HAP-1 (cell line): ENCODE measurements around the gene GNRH2.
"Not testable (repeated sequence)": the region's sequence is repeated elsewhere in the genome, so short reads cannot be mapped to it uniquely, and the experiment has no call there.

Experiments
- DNase-seq, 2 experiments: peaks; one replicate each; pipeline ENCODE4 v3.0.0-alpha.2; 2016 to 2020; ENCODE audit warnings: low spot score in 2 of 2
- H3K27me3 ChIP-seq: fragments of 250-450 bp; sonication (Bioruptor Pico); 2 replicates; pipeline ENCODE4 v1.5.1; 2020; ENCODE audit warnings: low read depth, mild to moderate bottlenecking, moderate library complexity
- H3K36me3 ChIP-seq: fragments of 250-450 bp; sonication (Bioruptor Pico); replicated peaks from 2 replicates; pipeline ENCODE4 v1.5.1; 2020; ENCODE audit warnings: mild to moderate bottlenecking
- H3K4me1 ChIP-seq: fragments of 250-450 bp; sonication (Bioruptor Pico); 2 replicates; pipeline ENCODE4 v1.5.1; 2020; ENCODE audit warnings: mild to moderate bottlenecking
- H3K4me3 ChIP-seq: fragments of 250-450 bp; sonication (Bioruptor Pico); 2 replicates; pipeline ENCODE4 v1.5.1; 2020; ENCODE audit warnings: mild to moderate bottlenecking, moderate library complexity
- H3K9me3 ChIP-seq: fragments of 250-450 bp; sonication (Bioruptor Pico); 2 replicates; pipeline ENCODE4 v1.5.1; 2020; ENCODE audit warnings: mild to moderate bottlenecking, moderate library complexity
- in situ Hi-C: fragments of 300-500 bp; cut with MboI; formaldehyde crosslinking; loops from 3 replicates; pipeline ENCODE4 v1.14.3; 2020; ENCODE audit warnings: low sequenced_read_pairs, inconsistent platforms, mixed read lengths

Gene GNRH2

GRCh38 chr20:3045816-3046676 is 2.6 kb downstream of the GNRH2 start, which contains the start of gene MRPS26:
Gene MRPS26, plus strand, starts transcription at chr20:3046052. Its CDS starts 17 bp downstream, at chr20:3046069.
- H3K9me3 ChIP-seq: no peaks in the 10 kb centered on the region
- DNase-seq: peak; percentile 79 to 92
- peaks cover 31% of the 10 kb centered on the region for H3K36me3 ChIP-seq
- no peaks in the 10 kb centered on the region for H3K27me3 ChIP-seq
- H3K4me1 ChIP-seq: peaks cover 4% of the 10 kb centered on the region; the same call in 1 of the 2 replicates
- in situ Hi-C loops: no loop called here
- H3K4me3 ChIP-seq: peak within 1 kb of the TSS; percentile 74

- DNase-seq: peak; percentile 22 to 53
- Histone ChIP-seq H3K36me3 (peaks cover 31% of the 10 kb centered on the region), H3K27me3 (no peaks in the 10 kb centered on the region), H3K4me1 (peaks cover 4% of the 10 kb centered on the region; the same call in 1 of the 2 replicates), H3K9me3 (no peaks in the 10 kb centered on the region), H3K4me3 (peak overlapping the region; percentile 74)
- in situ Hi-C loops: no loop called here
Observed at GRCh38 chr20:3046677-3047462, 3.4 kb downstream of the GNRH2 start.

GRCh38 chr20:3047486-3048419 is 4.3 kb downstream of the GNRH2 start:
- Histone ChIP-seq H3K4me3 (peak overlapping the region; percentile 74), H3K27me3 (no peaks in the 10 kb centered on the region), H3K36me3 (peaks cover 31% of the 10 kb centered on the region), H3K4me1 (peaks cover 4% of the 10 kb centered on the region; the same call in 1 of the 2 replicates), H3K9me3 (no peaks in the 10 kb centered on the region)
- DNase-seq: no peak
- in situ Hi-C loops: no loop called here

GRCh38 chr20:3051385-3052019 is 8.1 kb downstream of the GNRH2 start:
- H3K36me3 ChIP-seq: peaks cover 31% of the 10 kb centered on the region
- no peaks in the 10 kb centered on the region for H3K9me3 ChIP-seq
- DNase-seq: no peak
- in situ Hi-C loops: loop anchor here (10.0 kb wide), 1 partner anchor 263 kb away; no protein-coding TSS in a partner anchor
- no peaks in the 10 kb centered on the region for H3K27me3 ChIP-seq
- peaks cover 4% of the 10 kb centered on the region; the same call in 1 of the 2 replicates for H3K4me1 ChIP-seq
- H3K4me3 ChIP-seq: no peak overlapping the region

DNA sequence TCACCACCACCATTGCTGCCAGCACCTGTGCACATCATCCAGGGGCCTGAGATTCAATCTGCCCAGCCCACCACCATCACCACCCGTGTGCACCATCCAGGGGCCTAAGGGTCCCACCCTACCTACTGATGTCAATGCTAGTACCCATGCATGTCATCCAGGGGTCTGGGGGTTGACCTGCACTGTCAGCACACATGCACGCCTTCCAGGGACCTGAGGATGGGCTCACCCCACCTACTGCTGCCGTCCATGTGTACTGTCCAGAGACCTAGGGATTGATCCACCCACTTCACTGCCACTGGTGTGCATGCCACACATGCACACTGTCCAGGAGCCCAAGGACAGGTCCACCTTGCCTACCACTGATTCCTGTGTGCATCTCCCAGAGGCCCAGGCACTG is 16.1 kb downstream of the GNRH2 start:
- Histone ChIP-seq H3K36me3 (no peaks in the 10 kb centered on the region), H3K4me1 (no peaks in the 10 kb centered on the region), H3K27me3 (no peaks in the 10 kb centered on the region), H3K4me3 (no peak overlapping the region), H3K9me3 (no peaks in the 10 kb centered on the region)
- in situ Hi-C loops: loop anchor here (5.0 to 10.0 kb wide), 2 partner anchors 58 to 255 kb away; no protein-coding TSS in a partner anchor
- DNase-seq: no peak

- H3K4me3 ChIP-seq, H3K27me3 ChIP-seq, DNase-seq, in situ Hi-C loops, H3K36me3 ChIP-seq, H3K9me3 ChIP-seq, H3K4me1 ChIP-seq: not testable (repeated sequence)
Observed at GRCh38 chr20:3064119-3064518, 20.7 kb downstream of the GNRH2 start.

DNA sequence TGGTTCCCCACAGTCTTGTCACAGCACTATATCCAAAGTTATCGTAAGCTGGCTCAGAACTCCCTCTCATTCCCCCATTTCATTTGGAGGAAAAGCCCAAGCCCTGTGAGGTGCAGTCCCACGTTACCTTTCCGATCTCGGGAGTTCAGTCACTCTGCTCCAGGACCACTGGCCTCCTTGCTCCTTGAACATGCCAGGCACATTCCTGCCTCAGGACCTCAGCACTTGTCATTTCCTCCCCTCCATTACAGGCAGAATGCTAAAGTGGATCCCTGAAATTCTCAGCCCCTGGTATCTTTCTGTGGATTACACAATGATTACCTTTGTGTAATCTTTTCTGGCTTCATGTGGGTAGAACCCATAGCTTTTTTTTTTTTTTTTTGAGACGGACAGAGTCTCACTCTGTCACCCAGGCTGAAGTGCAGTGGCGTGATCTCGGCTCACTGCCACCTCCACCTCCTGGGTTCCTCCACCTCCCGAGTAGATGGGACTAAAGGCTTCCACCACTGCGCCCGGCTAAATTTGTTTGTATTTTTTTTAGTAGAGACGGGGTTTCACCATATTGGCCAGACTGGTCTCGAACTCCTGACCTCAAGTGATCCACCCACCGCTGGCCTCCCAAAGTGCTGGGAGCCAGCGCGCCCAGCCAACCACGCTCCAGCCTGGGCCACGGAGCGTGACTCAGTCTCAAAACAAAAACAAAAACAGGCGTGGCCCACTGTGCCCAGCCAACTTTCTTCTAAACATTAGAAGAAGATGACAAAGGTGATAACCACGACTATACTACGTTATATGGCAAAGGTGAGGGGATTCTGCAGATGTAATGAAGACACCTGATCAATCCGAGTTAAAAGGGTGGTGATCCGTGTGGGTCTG is 24.0 kb downstream of the GNRH2 start:
- Histone ChIP-seq H3K27me3 (no peaks in the 10 kb centered on the region), H3K36me3 (no peaks in the 10 kb centered on the region), H3K9me3 (no peaks in the 10 kb centered on the region), H3K4me1 (peaks cover under 1% of the 10 kb centered on the region; the same call in 1 of the 2 replicates), H3K4me3 (no peak overlapping the region)
- in situ Hi-C loops: no loop called here
- DNase-seq: no peak

- no peak for DNase-seq
- Histone ChIP-seq H3K4me1 (peaks cover 2% of the 10 kb centered on the region; the same call in 1 of the 2 replicates), H3K9me3 (no peaks in the 10 kb centered on the region), H3K4me3 (no peak overlapping the region), H3K27me3 (no peaks in the 10 kb centered on the region), H3K36me3 (no peaks in the 10 kb centered on the region)
- in situ Hi-C loops: no loop called here
Observed at GRCh38 chr20:3068075-3068474, 24.7 kb downstream of the GNRH2 start.

GRCh38 chr20:3068986-3069900 is 25.8 kb downstream of the GNRH2 start:
- no peak overlapping the region for H3K4me3 ChIP-seq
- H3K9me3 ChIP-seq: no peaks in the 10 kb centered on the region
- in situ Hi-C loops: no loop called here
- no peaks in the 10 kb centered on the region for H3K27me3 ChIP-seq
- H3K36me3 ChIP-seq: no peaks in the 10 kb centered on the region
- peaks cover 2% of the 10 kb centered on the region; the same call in 1 of the 2 replicates for H3K4me1 ChIP-seq
- DNase-seq: no peak

DNA sequence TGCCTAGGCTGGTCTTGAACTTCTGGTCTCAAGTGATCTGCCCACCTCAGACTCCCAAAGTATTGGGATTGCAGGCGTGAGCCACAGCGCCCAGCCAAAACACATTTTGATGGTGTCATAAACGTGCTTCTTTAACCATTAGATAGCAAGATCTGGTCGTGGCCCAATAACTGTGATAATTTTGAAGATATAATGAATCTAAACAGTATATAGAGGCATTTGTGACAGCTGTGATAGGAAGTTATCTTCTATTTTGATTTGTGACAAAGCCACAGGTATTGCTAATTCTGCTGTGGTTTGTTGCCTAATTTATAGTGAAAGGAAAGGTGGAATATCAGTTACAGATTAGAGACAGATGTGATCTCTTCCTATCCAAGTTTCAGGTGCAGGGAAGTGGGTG is 27.3 kb downstream of the GNRH2 start:
- H3K36me3 ChIP-seq: no peaks in the 10 kb centered on the region

GRCh38 chr20:3071266-3071609 is 27.8 kb downstream of the GNRH2 start:
- no peaks in the 10 kb centered on the region for H3K9me3 ChIP-seq
- peak overlapping the region; percentile 37 for H3K4me3 ChIP-seq
- in situ Hi-C loops: no loop called here
- DNase-seq: no peak
- peaks cover 2% of the 10 kb centered on the region; the same call in 1 of the 2 replicates for H3K4me1 ChIP-seq
- no peaks in the 10 kb centered on the region for H3K36me3 ChIP-seq
- H3K27me3 ChIP-seq: no peaks in the 10 kb centered on the region

More for the DNA sequence above, 27.3 kb downstream of the GNRH2 start:
- Histone ChIP-seq H3K4me3 (no peak overlapping the region), H3K4me1 (peaks cover 2% of the 10 kb centered on the region; the same call in 1 of the 2 replicates), H3K9me3 (no peaks in the 10 kb centered on the region), H3K27me3 (no peaks in the 10 kb centered on the region)
- in situ Hi-C loops: no loop called here
- DNase-seq: no peak
